TTC549 (cell line): ENCODE measurements around the gene HOXD8.

Experiments
- FAIRE-seq: peaks from 2 replicates; lab custom pipeline; 2012; peaks lifted over from hg19 to GRCh38; lab: Jason Lieb, UNC

Gene HOXD8

GRCh38 chr2:176128982-176129796, at the start of gene HOXD8:
Gene HOXD8 (plus strand): TSS chr2:176129705. CDS start chr2:176130367, 662 bp downstream.
- FAIRE-seq = no peak

- no peak for FAIRE-seq
These were observed 49.5 kb upstream of the HOXD8 start for GRCh38 chr2:176079831-176080539.

- no peak for FAIRE-seq
These were observed 48.7 kb upstream of the HOXD8 start for GRCh38 chr2:176080540-176081375.

- FAIRE-seq = no peak
These were observed 48.1 kb upstream of the HOXD8 start for GRCh38 chr2:176081376-176081836.

GRCh38 chr2:176081837-176082524, 47.5 kb upstream of the HOXD8 start:
- FAIRE-seq = no peak

GRCh38 chr2:176082525-176082823, 47.0 kb upstream of the HOXD8 start:
- FAIRE-seq = no peak

GRCh38 chr2:176082824-176083751, 46.4 kb upstream of the HOXD8 start:
- FAIRE-seq = no peak

GRCh38 chr2:176083796-176084261, 45.7 kb upstream of the HOXD8 start, which contains the start of gene EVX2:
Gene EVX2 (minus strand): TSS chr2:176083962. CDS start chr2:176083776, 186 bp downstream.
- no peak for FAIRE-seq

- no peak for FAIRE-seq
These were observed 44.8 kb upstream of the HOXD8 start for GRCh38 chr2:176084611-176085119.

- FAIRE-seq = no peak
These were observed 44.3 kb upstream of the HOXD8 start for GRCh38 chr2:176085120-176085788.

- FAIRE-seq = no peak
These were observed 43.4 kb upstream of the HOXD8 start for GRCh38 chr2:176085861-176086771.

- no peak for FAIRE-seq
These were observed 42.0 kb upstream of the HOXD8 start for GRCh38 chr2:176087330-176088047.

GRCh38 chr2:176088048-176088936, 41.2 kb upstream of the HOXD8 start:
- FAIRE-seq = no peak

- FAIRE-seq = no peak
These were observed 40.3 kb upstream of the HOXD8 start for GRCh38 chr2:176088937-176089842.

GRCh38 chr2:176089843-176090395, 39.6 kb upstream of the HOXD8 start:
- no peak for FAIRE-seq

GRCh38 chr2:176090862-176091261, 38.6 kb upstream of the HOXD8 start:
- FAIRE-seq = no peak
